Renal pelvis (tissue), 4 donors: ENCODE results near the gene TRIO. TPM values are rescaled to one million over a fixed set of nuclear protein-coding genes. Genes with fewer than 3 reads are reported as not detected.

Source experiments
- DNase-seq: peaks from one replicate; pipeline ENCODE4 v3.0.0-alpha.2; 2013
- polyA plus RNA-seq, 3 donors: library from polyadenylated mRNA; unstranded; fragments of 120-200 nt; gene quantifications; one replicate each; pipeline ENCODE4 v1.2.1, GENCODE V29; 2013; ENCODE audit not compliant: insufficient read length in 3 of 3

Gene TRIO
- polyA plus RNA-seq, 3 donors: 101 to 115 (median 109) TPM

GRCh38 chr5:14408969-14409586 lies 265.9 kb downstream of the TRIO start:
- no peak for DNase-seq

GRCh38 chr5:14410068-14410393 lies 266.9 kb downstream of the TRIO start:
- no peak for DNase-seq

GRCh38 chr5:14410394-14411201 lies 267.5 kb downstream of the TRIO start:
- no peak for DNase-seq

- no peak for DNase-seq
Observed at GRCh38 chr5:14411216-14411615, 268.1 kb downstream of the TRIO start.

GRCh38 chr5:14413331-14413750 lies 270.2 kb downstream of the TRIO start:
- no peak for DNase-seq

GRCh38 chr5:14414007-14414406 lies 270.9 kb downstream of the TRIO start:
- no peak for DNase-seq

GRCh38 chr5:14414656-14415023 lies 271.5 kb downstream of the TRIO start:
- no peak for DNase-seq

GRCh38 chr5:14415024-14415697 lies 272.0 kb downstream of the TRIO start:
- DNase-seq: no peak

GRCh38 chr5:14415698-14416074 lies 272.5 kb downstream of the TRIO start:
- no peak for DNase-seq

- DNase-seq: no peak
Observed at GRCh38 chr5:14416621-14417275, 273.6 kb downstream of the TRIO start.

- DNase-seq: no peak
Observed at GRCh38 chr5:14417276-14417730, 274.2 kb downstream of the TRIO start.

- no peak for DNase-seq
Observed at GRCh38 chr5:14417792-14418765, 274.9 kb downstream of the TRIO start.

GRCh38 chr5:14419686-14420085 lies 276.5 kb downstream of the TRIO start:
- no peak for DNase-seq

GRCh38 chr5:14420101-14420811 lies 277.1 kb downstream of the TRIO start:
- no peak for DNase-seq

GRCh38 chr5:14421851-14422250 lies 278.7 kb downstream of the TRIO start:
- DNase-seq: no peak

- DNase-seq: no peak
Observed at GRCh38 chr5:14424011-14424685, 281.0 kb downstream of the TRIO start.

GRCh38 chr5:14425559-14425958 lies 282.4 kb downstream of the TRIO start:
- no peak for DNase-seq

GRCh38 chr5:14426521-14426920 lies 283.4 kb downstream of the TRIO start:
- DNase-seq: no peak

GRCh38 chr5:14428302-14429081 lies 285.4 kb downstream of the TRIO start:
- no peak for DNase-seq
